ENCODE data around the gene RABGAP1L.
"Not testable (repeated sequence)": the region's sequence is repeated elsewhere in the genome, so short reads cannot be mapped to it uniquely, and the experiment has no call there.

RABGAP1L gene

GRCh38 chr1:174204697-174205308 lies 45.5 kb downstream of the RABGAP1L start:
- DNase-seq: no peak

- no peak for DNase-seq
Observed at GRCh38 chr1:174206148-174206836, 47.0 kb downstream of the RABGAP1L start.

GRCh38 chr1:174209347-174210187 lies 50.2 kb downstream of the RABGAP1L start:
- no peak for DNase-seq

DNA sequence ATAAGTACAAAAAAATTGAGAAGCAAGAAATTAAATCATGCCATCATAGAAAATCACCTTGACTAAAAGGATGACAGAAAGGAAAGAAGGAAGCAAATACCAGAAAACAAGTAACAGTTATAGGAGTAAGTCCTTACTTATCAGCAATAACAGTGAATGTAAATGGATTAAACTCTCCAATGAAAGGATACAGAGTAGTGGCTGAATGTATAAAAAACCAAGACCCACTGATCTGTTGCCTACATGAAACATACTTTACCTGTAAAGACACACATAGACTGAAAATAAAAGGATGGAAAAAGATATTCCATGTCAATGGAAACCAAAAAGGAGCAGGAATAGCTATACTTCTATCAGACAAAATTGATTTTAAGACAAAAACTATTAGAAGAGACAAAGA lies 52.2 kb downstream of the RABGAP1L start:
- DNase-seq: no peak

GRCh38 chr1:174215766-174216165 lies 56.4 kb downstream of the RABGAP1L start:
- DNase-seq: no peak

DNA sequence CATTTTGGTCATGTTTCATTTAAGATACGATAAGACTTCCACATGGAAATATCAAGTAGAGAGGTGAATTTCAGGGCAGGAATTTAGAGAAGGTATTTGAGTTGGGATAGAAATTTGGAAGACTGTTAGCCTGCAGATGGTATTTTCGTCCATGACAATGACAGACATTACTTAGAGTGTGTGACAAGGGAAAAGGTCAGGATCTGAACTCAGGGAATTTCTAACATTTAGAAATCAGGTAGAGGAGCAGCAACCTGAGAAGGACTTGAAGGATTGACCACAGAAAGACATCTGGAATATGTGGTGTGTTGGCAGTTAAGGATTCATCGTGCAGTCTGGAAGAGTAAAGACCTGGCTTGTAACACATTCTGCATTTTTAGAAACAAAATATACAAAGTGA lies 57.9 kb downstream of the RABGAP1L start:
- no peak for DNase-seq

- DNase-seq: no peak
Observed at GRCh38 chr1:174217787-174218574, 58.7 kb downstream of the RABGAP1L start.

GRCh38 chr1:174218983-174219382 lies 59.7 kb downstream of the RABGAP1L start:
- no peak for DNase-seq

DNA sequence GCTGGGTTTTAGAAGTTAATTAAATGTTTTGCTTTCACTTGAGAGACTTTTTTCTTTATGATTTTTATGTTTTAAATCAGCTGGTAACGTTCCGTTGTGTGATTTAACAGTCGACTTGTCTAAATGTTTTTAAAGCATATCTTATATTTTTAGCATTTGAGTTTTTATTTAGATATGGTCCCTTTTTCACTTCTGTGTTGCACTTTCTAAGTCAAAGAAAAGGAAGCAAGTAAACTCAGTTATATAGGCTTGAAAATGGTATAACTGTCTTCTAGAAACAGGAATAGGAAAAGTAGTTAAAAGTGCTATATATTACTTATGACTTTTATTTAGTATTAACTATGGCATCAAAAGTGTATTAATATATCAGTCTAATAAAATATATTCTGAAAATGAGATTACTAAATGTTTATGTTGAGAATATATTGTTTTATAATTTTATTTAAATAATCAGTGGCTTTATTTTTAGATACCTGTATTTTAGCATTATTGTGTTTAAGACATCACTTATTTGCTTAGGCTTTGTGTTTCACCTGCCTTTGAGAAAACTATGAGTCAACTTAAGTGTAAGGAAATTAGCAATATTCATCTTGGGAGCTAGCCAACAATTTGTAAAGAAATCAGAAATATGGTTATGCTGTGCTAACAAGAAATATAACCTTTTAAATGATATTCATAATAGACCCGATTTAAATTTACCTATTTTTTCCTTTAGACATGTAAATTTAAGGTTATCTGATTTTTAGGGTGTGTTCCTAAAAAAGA lies 60.5 kb downstream of the RABGAP1L start:
- no peak for DNase-seq

DNA sequence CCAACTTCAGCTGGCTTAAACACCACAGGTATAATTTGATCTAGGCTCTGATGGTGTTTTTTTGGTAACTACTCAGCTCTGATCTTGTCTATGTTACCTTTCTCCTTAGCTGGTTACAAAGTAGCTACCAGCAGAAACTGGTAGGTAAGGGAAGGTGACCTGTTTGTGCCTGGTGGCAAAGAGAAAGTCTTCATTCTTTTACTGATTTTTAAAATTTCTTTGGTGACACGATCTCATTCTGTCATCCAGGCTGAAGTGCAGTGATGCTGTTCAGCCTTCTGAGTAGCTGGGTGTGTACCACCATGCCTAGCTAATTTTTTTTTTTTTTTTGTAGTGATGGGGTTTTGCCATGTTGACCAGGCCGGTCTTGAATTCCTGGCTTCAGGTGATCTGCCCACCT lies 62.4 kb downstream of the RABGAP1L start:
- no peak for DNase-seq

DNA sequence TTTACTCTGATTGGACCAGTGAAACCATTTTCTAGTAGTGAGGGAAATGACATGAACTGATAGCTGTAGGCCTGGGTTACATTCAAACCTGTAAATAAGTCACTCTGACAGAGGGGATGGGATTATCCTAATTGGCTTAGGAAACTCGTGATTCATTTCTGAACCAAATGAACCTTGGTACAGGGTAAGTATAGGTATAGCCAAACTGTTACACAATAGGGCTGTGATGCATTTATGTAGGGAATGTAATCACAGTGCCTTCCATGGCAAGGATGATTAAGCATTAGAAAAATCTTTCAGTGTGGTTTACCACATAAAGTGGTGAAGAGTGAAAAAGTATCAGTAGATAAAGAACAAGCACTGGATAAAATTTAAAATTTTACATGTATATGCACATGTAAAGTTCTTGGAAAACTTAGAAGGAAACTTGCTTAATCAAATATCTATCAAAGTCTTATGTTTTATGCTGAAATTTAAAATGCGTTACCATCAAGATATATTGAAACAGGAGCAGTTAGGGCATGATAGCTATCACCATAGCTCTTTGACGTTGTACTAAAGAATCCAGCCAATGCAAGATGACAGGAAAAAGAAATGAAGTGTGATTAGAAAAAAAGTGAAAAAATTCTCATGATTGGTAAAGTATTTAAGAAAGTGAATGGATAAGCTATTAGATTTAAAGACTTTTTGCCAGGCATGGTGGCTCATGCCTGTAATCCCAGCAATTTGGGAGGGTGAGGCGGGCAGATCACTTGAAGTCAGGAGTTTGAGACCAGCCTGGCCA lies 63.0 kb downstream of the RABGAP1L start:
- DNase-seq: no peak

- no peak for DNase-seq
Observed at GRCh38 chr1:174224641-174225040, 65.3 kb downstream of the RABGAP1L start.

GRCh38 chr1:174225499-174226204 lies 66.3 kb downstream of the RABGAP1L start:
- DNase-seq: no peak

DNA sequence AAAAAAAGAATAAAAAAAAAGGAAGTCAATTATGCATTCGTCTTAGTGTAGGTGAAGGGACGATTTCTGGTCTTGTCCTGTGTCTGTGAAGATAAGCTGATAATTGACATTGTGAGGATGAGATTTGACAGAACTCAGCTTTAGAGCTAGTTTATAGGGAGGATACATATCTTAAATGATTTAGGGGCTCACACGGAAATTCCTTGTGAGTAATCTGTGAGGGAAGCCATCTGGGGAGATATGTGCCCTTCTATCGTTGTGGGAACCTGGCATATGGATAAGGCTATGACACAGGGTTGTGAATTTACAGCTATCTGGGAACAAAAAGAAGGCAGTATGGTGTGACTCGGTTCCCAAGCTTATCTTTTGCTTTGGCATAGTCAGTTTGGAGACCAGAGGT lies 71.1 kb downstream of the RABGAP1L start:
- no peak for DNase-seq

GRCh38 chr1:174232761-174233160 lies 73.4 kb downstream of the RABGAP1L start:
- DNase-seq: no peak

DNA sequence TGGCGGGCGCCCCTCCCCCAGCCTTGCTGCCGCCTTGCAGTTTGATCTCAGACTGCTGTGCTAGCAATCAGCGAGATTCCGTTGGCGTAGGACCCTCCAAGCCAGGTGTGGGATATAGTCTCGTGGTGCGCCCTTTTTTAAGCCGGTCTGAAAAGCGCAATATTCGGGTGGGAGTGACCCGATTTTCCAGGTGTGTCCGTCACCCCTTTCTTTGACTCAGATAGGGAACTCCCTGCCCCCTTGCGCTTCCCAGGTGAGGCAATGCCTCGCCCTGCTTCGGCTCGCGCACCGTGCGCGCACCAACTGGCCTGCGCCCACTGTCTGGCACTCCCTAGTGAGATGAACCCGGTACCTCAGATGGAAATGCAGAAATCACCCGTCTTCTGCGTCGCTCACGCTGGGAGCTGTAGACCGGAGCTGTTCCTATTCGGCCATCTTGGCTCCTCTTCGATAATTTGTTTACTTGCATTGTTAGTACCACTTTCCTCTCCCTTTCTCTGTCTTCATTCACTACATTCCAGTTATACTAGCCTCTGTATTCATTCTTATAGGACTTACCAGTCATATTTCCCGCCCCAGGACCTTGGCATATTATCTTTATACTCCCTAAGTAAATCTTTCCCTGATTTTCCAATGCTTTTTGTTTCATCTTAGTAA lies 79.7 kb downstream of the RABGAP1L start:
- DNase-seq: not testable (repeated sequence)

- DNase-seq: no peak
Observed at GRCh38 chr1:174239541-174239940, 80.2 kb downstream of the RABGAP1L start.

GRCh38 chr1:174242856-174243255 lies 83.5 kb downstream of the RABGAP1L start:
- DNase-seq: no peak

DNA sequence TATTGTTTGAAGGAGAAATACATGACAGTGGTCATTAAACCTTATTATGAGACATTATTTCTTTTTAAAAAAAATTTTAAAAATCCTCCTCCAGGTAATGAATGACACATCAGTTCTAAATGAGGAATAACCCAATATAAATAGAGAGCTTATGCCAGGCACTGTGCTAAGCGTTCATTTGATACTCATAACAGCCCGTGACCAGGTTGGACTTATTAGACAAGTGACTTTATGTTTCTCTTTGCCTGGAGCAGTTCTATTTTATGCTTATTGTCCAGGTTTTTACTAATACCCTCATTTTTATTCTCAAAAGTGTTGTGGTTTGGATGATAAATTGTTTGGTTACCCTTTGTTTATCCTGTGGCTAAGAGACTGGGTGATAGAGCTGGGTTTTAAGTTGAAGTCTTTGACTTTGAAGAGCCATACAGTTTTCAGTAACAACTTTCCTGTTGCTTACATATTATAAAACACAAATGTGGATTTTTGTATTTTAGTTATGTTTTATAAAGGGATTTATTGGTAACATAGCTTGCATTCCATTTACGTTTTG lies 84.2 kb downstream of the RABGAP1L start:
- DNase-seq: no peak

DNA sequence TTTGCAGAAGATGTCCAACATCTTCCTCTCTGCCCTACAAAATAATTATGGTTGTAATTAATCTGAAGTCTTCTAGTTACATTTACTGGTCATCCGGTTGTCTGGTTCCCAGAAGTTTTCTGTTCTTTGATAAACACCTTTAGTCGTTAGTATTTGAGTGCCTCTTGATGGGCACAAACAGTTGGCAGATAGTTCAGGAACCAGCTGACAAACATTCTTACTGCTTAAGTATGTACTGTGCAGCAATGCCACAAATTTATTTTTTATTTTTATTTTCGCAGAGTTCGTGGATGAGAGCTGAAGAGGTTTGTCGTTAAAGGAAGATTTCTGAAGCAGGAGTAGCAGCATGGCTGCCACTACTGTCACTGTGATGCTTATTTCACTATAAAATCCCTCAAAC lies 84.7 kb downstream of the RABGAP1L start:
- DNase-seq: no peak

All from NK-92 treated with Interleukin-12 subunit alpha and Interleukin-12 subunit beta, amount 100 ng/mL, for 24 hours (cell line).